ENCODE measurements around the gene DIP2A. TPM values are rescaled to one million over a fixed set of nuclear protein-coding genes. Genes with fewer than 3 reads are reported as not detected.

The DIP2A gene
- total and polyA plus RNA-seq, 2 experiments from 2014 or later = 18.5 to 36.3 TPM

DNA sequence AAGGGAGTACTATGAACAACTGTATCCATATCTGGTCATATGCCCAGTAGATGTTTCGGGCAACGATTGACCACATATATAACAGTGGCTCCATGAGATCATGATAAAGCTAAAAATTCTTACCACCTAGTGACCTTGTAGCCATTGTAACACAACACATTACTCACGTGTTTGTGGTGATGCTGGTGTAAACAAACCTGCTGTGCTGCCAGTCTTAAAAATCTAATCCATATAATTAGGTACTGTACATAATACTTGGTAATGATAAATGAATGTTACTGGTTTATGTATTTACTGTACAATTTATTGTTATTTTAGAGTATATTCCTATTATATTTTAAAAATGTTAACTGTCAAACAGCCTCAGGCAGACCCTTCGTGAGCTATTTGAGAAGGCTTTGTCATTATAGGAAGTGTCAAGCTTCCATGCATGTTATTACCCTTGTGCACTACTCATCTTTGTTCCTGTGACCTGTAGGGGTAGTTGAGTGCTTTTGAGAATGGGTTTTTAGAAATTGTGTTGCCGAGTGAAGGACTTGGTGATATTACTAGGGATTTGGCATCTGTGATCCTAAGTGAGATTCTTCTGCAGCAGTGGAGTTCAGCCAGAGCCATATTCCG is 23.6 kb downstream of the DIP2A start:
- H3F3A ChIP-seq (replicated peaks; ENCODE audit: low read depth) = no peaks in the 10 kb centered on the region
- Mint-ChIP-seq H3K27me3 (ENCODE audit: insufficient read depth, low read depth, poor library complexity) (peaks cover 2% of the 10 kb centered on the region), H3K36me3 (ENCODE audit: low read depth) (no peaks in the 10 kb centered on the region; the same call in 2 of the 3 replicates), H3K4me3 (no peak overlapping the region), H3K4me1 (no peaks in the 10 kb centered on the region), H3K27ac (no peak overlapping the region), H3K9me3 (no peaks in the 10 kb centered on the region)
- TF ChIP-seq POLR2AphosphoS5 (IDR thresholded peaks at IDR 0.05; ENCODE audit: low read depth) (no peak), JUNB (IDR thresholded peaks at IDR 0.05; ENCODE audit: unreplicated experiment) (no peak), ZNF462 (CRISPR knock-in tag; IDR thresholded peaks at IDR 0.05) (no peak), CREB1 (CRISPR knock-in tag; IDR thresholded peaks at IDR 0.05; ENCODE audit: low read depth) (no peak), EZH2phosphoT487 (IDR thresholded peaks at IDR 0.05; ENCODE audit: unreplicated experiment) (no peak), CTCF (conservative IDR thresholded peaks at IDR 0.05; ENCODE audit: low read depth in 2 of 2) (no peak)
- peaks cover 24% of the 10 kb centered on the region; the same call in 1 of the 2 replicates for H3K79me2 ChIP-seq (replicated peaks; ENCODE audit: insufficient read depth)
- H3K9me2 ChIP-seq (ENCODE audit: insufficient read depth) = no peaks in the 10 kb centered on the region
- no peak overlapping the region for H3K4me2 ChIP-seq
- no peak for ATAC-seq
- H3K36me3 ChIP-seq (ENCODE audit: insufficient read depth) = 0 out of 2 replicates have a peak, but pooled peaks cover 5% of the 10 kb centered on the region
- no peak overlapping the region for H3K4me3 ChIP-seq
- DNase-seq (ENCODE audit: low spot score) = no peak
- H3K4me1 ChIP-seq (ENCODE audit: insufficient read depth) = no peaks in the 10 kb centered on the region
- no peak overlapping the region for H3K27ac ChIP-seq (ENCODE audit: low read depth)
- no peaks in the 10 kb centered on the region for H3K27me3 ChIP-seq (ENCODE audit: insufficient read depth)
- no peak overlapping the region for H2AFZ ChIP-seq
- H4K20me1 ChIP-seq (replicated peaks; ENCODE audit: insufficient read depth) = peaks cover 18% of the 10 kb centered on the region; the same call in 1 of the 2 replicates

Data from GM23338 (cell line).